LNCAP (cell line): ENCODE measurements around the gene ZBTB16.

Source experiments
- CTCF ChIP-seq: fragments of 450-650 bp; IDR thresholded peaks from 2 replicates; pipeline ENCODE4 v1.5.1; 2017; ENCODE audit warnings: mild to moderate bottlenecking

ZBTB16 gene

GRCh38 chr11:114080769-114081168, 21.3 kb downstream of the ZBTB16 start:
- no peak for TF ChIP-seq CTCF

- TF ChIP-seq CTCF, result no peak
Measured at GRCh38 chr11:114081641-114082414, 22.3 kb downstream of the ZBTB16 start.

DNA sequence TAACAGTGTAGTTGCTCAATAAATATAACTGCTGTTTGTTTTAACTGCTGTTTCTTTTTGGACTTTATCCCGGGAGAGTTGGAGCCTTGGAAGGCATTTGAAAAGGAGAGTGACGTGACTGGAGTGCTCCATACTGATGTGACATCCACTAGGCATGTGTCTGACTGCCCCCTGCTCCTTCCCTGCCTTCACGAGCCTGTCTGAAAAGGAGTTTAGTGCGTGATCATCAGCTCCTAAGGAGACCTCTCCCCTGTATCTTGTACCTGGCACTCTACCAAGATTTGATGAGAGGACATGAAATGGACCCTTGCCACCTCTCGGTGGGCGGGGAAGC, 22.9 kb downstream of the ZBTB16 start:
- no peak for TF ChIP-seq CTCF

DNA sequence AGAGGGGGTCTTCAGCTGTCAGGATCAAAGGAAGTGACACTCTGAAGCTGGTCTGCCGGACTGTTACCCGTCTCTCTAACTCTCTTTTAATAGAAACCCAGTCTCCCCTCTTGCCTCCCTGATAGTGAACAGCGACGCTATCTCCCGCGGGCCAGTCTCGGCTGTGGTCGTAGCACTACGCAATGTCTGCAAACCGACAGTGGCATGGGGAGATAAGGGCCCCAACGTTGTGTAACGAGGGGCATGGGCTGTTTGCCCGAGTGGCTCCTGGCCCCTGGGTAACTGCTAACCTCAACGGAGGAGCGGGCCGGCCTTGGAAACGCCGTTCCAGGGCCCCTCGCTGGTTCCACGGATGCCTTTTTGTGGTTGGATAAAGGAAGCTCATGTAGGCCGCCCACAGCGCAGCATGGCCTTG, 23.3 kb downstream of the ZBTB16 start:
- no peak for TF ChIP-seq CTCF

GRCh38 chr11:114083391-114084252, 24.1 kb downstream of the ZBTB16 start:
- no peak for TF ChIP-seq CTCF

DNA sequence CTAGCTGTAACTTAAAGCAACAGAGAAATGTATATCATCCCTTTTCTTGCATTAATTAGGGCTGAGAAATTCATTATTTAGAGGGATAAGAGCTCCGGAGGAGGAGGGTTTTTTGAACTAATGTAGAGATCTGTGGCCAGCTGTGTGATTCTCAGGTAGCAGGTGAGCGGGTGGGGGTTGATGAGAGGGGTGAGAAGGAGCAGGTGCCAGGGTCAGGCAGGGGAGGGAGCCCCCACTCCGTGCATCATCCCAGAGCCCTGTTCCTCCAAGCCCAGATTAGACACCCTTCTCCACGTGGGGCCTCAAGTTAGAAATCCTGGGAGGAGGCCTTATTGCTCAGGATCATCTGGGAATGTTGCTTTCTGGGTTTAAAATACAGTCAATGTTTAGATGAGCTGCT, 24.9 kb downstream of the ZBTB16 start:
- TF ChIP-seq CTCF, result no peak

DNA sequence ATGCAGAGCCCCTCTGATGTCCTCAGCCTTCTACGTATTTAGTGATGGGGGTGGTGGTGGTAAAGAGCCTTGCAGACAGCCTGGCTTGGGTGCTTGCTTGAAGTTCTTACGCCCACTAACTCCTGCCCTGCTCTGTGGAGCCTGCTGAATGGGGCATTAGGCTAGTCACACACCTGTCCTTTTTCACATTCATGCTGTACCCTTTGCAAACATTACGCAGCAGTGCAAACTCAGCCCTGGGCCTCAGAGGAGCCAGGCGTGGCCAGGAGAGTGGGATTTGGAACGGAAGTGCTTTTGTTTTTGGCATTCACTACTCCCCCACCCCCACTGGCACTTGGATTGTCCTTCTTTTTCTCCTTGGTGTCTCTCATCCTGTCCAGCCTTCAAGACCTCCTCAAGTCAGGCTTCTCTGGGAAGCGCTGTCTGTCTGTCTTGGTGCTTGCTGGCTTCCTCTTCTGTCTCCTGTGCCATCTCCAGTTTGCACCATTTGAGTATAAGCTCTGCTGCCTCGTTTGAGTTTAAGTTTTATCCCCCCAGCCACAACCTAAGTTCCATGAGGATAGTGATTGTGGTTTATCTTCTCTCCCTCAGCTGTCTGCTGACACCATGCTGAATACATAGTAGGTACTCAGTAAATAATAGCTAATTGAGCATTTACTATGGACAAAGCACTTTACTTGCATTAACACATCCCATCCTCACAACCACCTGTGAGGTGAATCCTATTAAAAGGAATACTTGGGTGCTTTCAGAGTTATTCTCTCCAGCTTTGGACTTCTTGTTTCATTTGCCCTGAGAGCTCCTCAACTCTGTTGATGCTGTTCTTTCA, 26.7 kb downstream of the ZBTB16 start:
- no peak for TF ChIP-seq CTCF
